ENCODE results near the gene PDCL2. TPM values are rescaled to one million over a fixed set of nuclear protein-coding genes. Genes with fewer than 3 reads are reported as not detected.

PDCL2 gene
- total RNA-seq, 1 experiment from 2014 or later = not detected

- Mint-ChIP-seq H3K4me3 (ENCODE audit: low read depth, unreplicated experiment) (no peak overlapping the region), H3K27me3 (ENCODE audit: unreplicated experiment) (no peaks in the 10 kb centered on the region), H3K27ac (ENCODE audit: unreplicated experiment) (no peak overlapping the region), H3K36me3 (ENCODE audit: insufficient read depth, unreplicated experiment) (no peaks in the 10 kb centered on the region), H3K4me1 (ENCODE audit: low read depth, unreplicated experiment) (no peaks in the 10 kb centered on the region), H3K9me3 (ENCODE audit: low read depth, unreplicated experiment) (no peaks in the 10 kb centered on the region)
- DNase-seq = no peak
- CTCF ChIA-PET = interaction anchor here (0.7 kb wide), 1 partner anchor 23 kb away, joined by 3 read pairs; no protein-coding TSS in a partner anchor
- no peak for TF ChIP-seq CTCF (IDR thresholded peaks at IDR 0.05; ENCODE audit: unreplicated experiment)
- intact Hi-C loops (cut with micrococcal nuclease; ENCODE audit: unreplicated experiment) = no loop called here
- no TSS peak for BruUV-seq (replicated peaks)
Observed at GRCh38 chr4:55568905-55569504, 23.0 kb downstream of the PDCL2 start.

- Mint-ChIP-seq H3K4me1 (ENCODE audit: low read depth, unreplicated experiment) (no peaks in the 10 kb centered on the region), H3K27me3 (ENCODE audit: unreplicated experiment) (no peaks in the 10 kb centered on the region), H3K36me3 (ENCODE audit: insufficient read depth, unreplicated experiment) (no peaks in the 10 kb centered on the region), H3K27ac (ENCODE audit: unreplicated experiment) (no peak overlapping the region), H3K4me3 (ENCODE audit: low read depth, unreplicated experiment) (no peak overlapping the region), H3K9me3 (ENCODE audit: low read depth, unreplicated experiment) (no peaks in the 10 kb centered on the region)
- CTCF ChIA-PET = no interaction called here
- no peak for DNase-seq
- TF ChIP-seq CTCF (IDR thresholded peaks at IDR 0.05; ENCODE audit: unreplicated experiment) = no peak
- BruUV-seq (replicated peaks) = no TSS peak
- intact Hi-C loops (cut with micrococcal nuclease; ENCODE audit: unreplicated experiment) = no loop called here
Observed at GRCh38 chr4:55561889-55562288, 30.2 kb downstream of the PDCL2 start.

GRCh38 chr4:55560096-55560495 lies 31.9 kb downstream of the PDCL2 start:
- Mint-ChIP-seq H3K36me3 (ENCODE audit: insufficient read depth, unreplicated experiment) (no peaks in the 10 kb centered on the region), H3K27me3 (ENCODE audit: unreplicated experiment) (no peaks in the 10 kb centered on the region), H3K4me3 (ENCODE audit: low read depth, unreplicated experiment) (no peak overlapping the region), H3K9me3 (ENCODE audit: low read depth, unreplicated experiment) (no peaks in the 10 kb centered on the region), H3K4me1 (ENCODE audit: low read depth, unreplicated experiment) (no peaks in the 10 kb centered on the region), H3K27ac (ENCODE audit: unreplicated experiment) (no peak overlapping the region)
- TF ChIP-seq CTCF (IDR thresholded peaks at IDR 0.05; ENCODE audit: unreplicated experiment) = no peak
- no TSS peak for BruUV-seq (replicated peaks)
- no peak for DNase-seq
- intact Hi-C loops (cut with micrococcal nuclease; ENCODE audit: unreplicated experiment) = no loop called here
- CTCF ChIA-PET = no interaction called here

- H3K27ac Mint-ChIP-seq (ENCODE audit: unreplicated experiment) = no peak overlapping the region
- H3K9me3 Mint-ChIP-seq (ENCODE audit: low read depth, unreplicated experiment) = no peaks in the 10 kb centered on the region
- no peak overlapping the region for H3K4me3 Mint-ChIP-seq (ENCODE audit: low read depth, unreplicated experiment)
- H3K36me3 Mint-ChIP-seq (ENCODE audit: insufficient read depth, unreplicated experiment) = no peaks in the 10 kb centered on the region
- no peak for DNase-seq
- H3K4me1 Mint-ChIP-seq (ENCODE audit: low read depth, unreplicated experiment) = peaks cover 13% of the 10 kb centered on the region
- intact Hi-C loops (cut with micrococcal nuclease; ENCODE audit: unreplicated experiment) = loop anchor here (5.0 to 10.0 kb wide), 2 partner anchors 112 to 230 kb away; no protein-coding TSS in a partner anchor
- TF ChIP-seq CTCF (IDR thresholded peaks at IDR 0.05; ENCODE audit: unreplicated experiment) = no peak
- CTCF ChIA-PET = interaction anchor here (0.6 to 1.1 kb wide), 3 partner anchors 16 to 242 kb away, joined by 3 to 5 read pairs (median 3); no protein-coding TSS in a partner anchor
- no peaks in the 10 kb centered on the region for H3K27me3 Mint-ChIP-seq (ENCODE audit: unreplicated experiment)
- BruUV-seq (replicated peaks) = no TSS peak
Observed at GRCh38 chr4:55554453-55555030, 37.5 kb downstream of the PDCL2 start.
